Frontal cortex (tissue), 4 donors: ENCODE measurements around the gene ALDH3A2. TPM values are rescaled to one million over a fixed set of nuclear protein-coding genes. Genes with fewer than 3 reads are reported as not detected.
"Not testable (repeated sequence)": the region's sequence is repeated elsewhere in the genome, so short reads cannot be mapped to it uniquely, and the experiment has no call there.

Source experiments
- DNase-seq, 2 donors: peaks; one replicate each; pipeline ENCODE4 v3.0.0; 2012; ENCODE audit warnings: low spot score in 2 of 2
- FAIRE-seq: peaks from 2 replicates; lab custom pipeline; 2012; peaks lifted over from hg19 to GRCh38; lab: Jason Lieb, UNC
- total RNA-seq: library from RNA; depleted of rRNA; stranded (reverse); fragments of >200 nt; gene quantifications from one replicate; pipeline ENCODE4 v1.2.3, GENCODE V29; 2014
- donor health status: control.
- donor health status: control.
- donor health status: control.

Gene ALDH3A2
- total RNA-seq, 1 donor from 2014 or later, result 67.7 TPM

- peak; percentile 46 to 59 for DNase-seq
- no peak for FAIRE-seq
Measured at GRCh38 chr17:19647697-19648474, 665 bp upstream of the ALDH3A2 start.

- FAIRE-seq, result no peak
Measured at GRCh38 chr17:19649274-19649541, 657 bp downstream of the ALDH3A2 start.

GRCh38 chr17:19650826-19651225 lies 2.3 kb downstream of the ALDH3A2 start:
- no peak for DNase-seq
- FAIRE-seq, result no peak

More at GRCh38 chr17:19649274-19649541, 657 bp downstream of the ALDH3A2 start:
- no peak for DNase-seq

- DNase-seq (no peak), FAIRE-seq (no peak)
Measured at GRCh38 chr17:19651451-19652238, 3.1 kb downstream of the ALDH3A2 start.

- FAIRE-seq (no peak), DNase-seq (no peak)
Measured at GRCh38 chr17:19652595-19652994, 4.0 kb downstream of the ALDH3A2 start.

- FAIRE-seq (no peak), DNase-seq (no peak)
Measured at GRCh38 chr17:19654342-19654886, 5.9 kb downstream of the ALDH3A2 start.

- DNase-seq, result no peak
- FAIRE-seq, result no peak
Measured at GRCh38 chr17:19654896-19655295, 6.3 kb downstream of the ALDH3A2 start.

GRCh38 chr17:19656336-19656735 lies 7.8 kb downstream of the ALDH3A2 start:
- no peak for DNase-seq
- FAIRE-seq, result no peak

GRCh38 chr17:19656851-19657581 lies 8.5 kb downstream of the ALDH3A2 start:
- DNase-seq, result no peak
- FAIRE-seq, result no peak

- no peak for FAIRE-seq
- DNase-seq, result no peak
Measured at GRCh38 chr17:19659366-19660177, 11.0 kb downstream of the ALDH3A2 start.

GRCh38 chr17:19660219-19660870 lies 11.8 kb downstream of the ALDH3A2 start:
- DNase-seq (no peak), FAIRE-seq (no peak)

- no peak for FAIRE-seq
Measured at GRCh38 chr17:19661121-19661520, 12.6 kb downstream of the ALDH3A2 start.

GRCh38 chr17:19663097-19663496 lies 14.5 kb downstream of the ALDH3A2 start:
- FAIRE-seq, result no peak

More at GRCh38 chr17:19661121-19661520, 12.6 kb downstream of the ALDH3A2 start:
- DNase-seq, result no peak

GRCh38 chr17:19664136-19664820 lies 15.7 kb downstream of the ALDH3A2 start:
- FAIRE-seq, result no peak

More at GRCh38 chr17:19663097-19663496, 14.5 kb downstream of the ALDH3A2 start:
- no peak for DNase-seq

GRCh38 chr17:19664821-19665181 lies 16.2 kb downstream of the ALDH3A2 start:
- FAIRE-seq (no peak), DNase-seq (no peak)

More at GRCh38 chr17:19664136-19664820, 15.7 kb downstream of the ALDH3A2 start:
- DNase-seq, result no peak

- FAIRE-seq, DNase-seq: not testable (repeated sequence)
Measured at GRCh38 chr17:19669680-19670079, 21.1 kb downstream of the ALDH3A2 start.

GRCh38 chr17:19670908-19671307 lies 22.4 kb downstream of the ALDH3A2 start:
- DNase-seq (no peak), FAIRE-seq (no peak)

GRCh38 chr17:19671433-19671832 lies 22.9 kb downstream of the ALDH3A2 start:
- no peak for DNase-seq

More at GRCh38 chr17:19671433-19671832, 22.9 kb downstream of the ALDH3A2 start:
- FAIRE-seq, result no peak
